Progenitor cell of endocrine pancreas (in vitro differentiated cells): ENCODE data around the gene SLC25A39. TPM values are rescaled to one million over a fixed set of nuclear protein-coding genes. Genes with fewer than 3 reads are reported as not detected.

Experiments used
- DNase-seq: peaks from one replicate; pipeline ENCODE4 v3.0.0; 2021; ENCODE audit warnings: low spot score; ENCODE audit not compliant: unreplicated experiment
- H3K27ac Mint-ChIP-seq: 2 replicates; pipeline ENCODE4 v1.8.0; 2021; ENCODE audit warnings: mild to moderate bottlenecking, moderate library complexity, mixed read lengths
- H3K27me3 Mint-ChIP-seq: 2 replicates; pipeline ENCODE4 v1.8.0; 2021; ENCODE audit warnings: mixed read lengths
- H3K36me3 Mint-ChIP-seq: 2 replicates; pipeline ENCODE4 v1.8.0; 2022; ENCODE audit warnings: mixed read lengths; ENCODE audit not compliant: insufficient read depth
- H3K4me1 Mint-ChIP-seq: 2 replicates; pipeline ENCODE4 v1.8.0; 2021; ENCODE audit warnings: low read depth, mixed read lengths
- H3K4me3 Mint-ChIP-seq: 2 replicates; pipeline ENCODE4 v1.8.0; 2021; ENCODE audit warnings: low read depth, mild to moderate bottlenecking, moderate library complexity, mixed read lengths
- H3K9me3 Mint-ChIP-seq: 2 replicates; pipeline ENCODE4 v1.8.0; 2021; ENCODE audit warnings: low read depth, mixed read lengths
- CTCF ChIP-seq: fragments of 200-600 bp; sonication (generic); IDR thresholded peaks from one replicate; pipeline ENCODE4 v1.5.0; 2021; ENCODE audit warnings: antibody characterized with exemption, mild to moderate bottlenecking; ENCODE audit not compliant: unreplicated experiment
- total RNA-seq: library from RNA; stranded (reverse); gene quantifications from 2 replicates; pipeline ENCODE4 v1.2.1, GENCODE V29; 2021

SLC25A39 gene
- total RNA-seq, 1 donor from 2014 or later = 139 TPM

GRCh38 chr17:44281570-44281969 lies 43.1 kb downstream of the SLC25A39 start:
- Mint-ChIP-seq H3K9me3 (no peaks in the 10 kb centered on the region), H3K4me3 (no peak overlapping the region), H3K27ac (no peak overlapping the region), H3K4me1 (peaks cover 1% of the 10 kb centered on the region), H3K36me3 (no peaks in the 10 kb centered on the region), H3K27me3 (peaks cover 11% of the 10 kb centered on the region)
- no peak for DNase-seq
- no peak for TF ChIP-seq CTCF

DNA sequence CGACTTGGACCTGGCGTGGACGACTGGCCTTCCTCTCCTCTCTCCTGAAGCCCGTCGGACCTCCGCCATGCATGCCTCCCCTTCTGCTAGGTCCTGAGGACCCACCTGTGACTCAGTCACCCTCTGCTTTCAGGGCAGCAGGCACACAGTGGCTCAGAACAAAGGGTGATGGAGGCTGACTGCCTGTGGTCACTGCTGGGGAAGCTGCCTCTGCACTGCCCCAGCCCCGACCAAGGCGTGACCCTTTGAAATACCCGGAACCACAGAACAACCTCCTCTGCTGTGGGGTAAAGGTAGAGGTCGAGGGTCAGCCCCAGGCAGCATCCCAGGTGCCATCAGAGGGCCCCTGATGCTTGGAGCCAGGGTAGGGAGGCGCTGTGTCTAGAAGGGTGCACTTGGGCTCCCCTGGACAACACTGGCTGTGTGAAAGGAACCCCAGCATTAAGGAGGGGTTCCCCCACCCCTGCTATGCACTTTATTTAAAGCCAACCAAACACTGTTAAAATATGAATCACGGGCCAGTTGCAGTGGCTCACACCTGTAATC lies 44.2 kb downstream of the SLC25A39 start:
- Mint-ChIP-seq H3K27me3 (peaks cover 11% of the 10 kb centered on the region), H3K4me1 (peaks cover 1% of the 10 kb centered on the region), H3K36me3 (no peaks in the 10 kb centered on the region), H3K4me3 (no peak overlapping the region), H3K9me3 (no peaks in the 10 kb centered on the region), H3K27ac (peak overlapping the region; percentile 23)
- TF ChIP-seq CTCF = no peak
- no peak for DNase-seq

- Mint-ChIP-seq H3K36me3 (no peaks in the 10 kb centered on the region), H3K27me3 (peaks cover 17% of the 10 kb centered on the region), H3K9me3 (no peaks in the 10 kb centered on the region), H3K4me3 (no peak overlapping the region), H3K4me1 (peaks cover 1% of the 10 kb centered on the region), H3K27ac (peak overlapping the region; percentile 23)
- no peak for DNase-seq
- TF ChIP-seq CTCF = no peak
These were observed 44.8 kb downstream of the SLC25A39 start for GRCh38 chr17:44279666-44280391.

- peaks cover 18% of the 10 kb centered on the region for H3K27me3 Mint-ChIP-seq
- H3K9me3 Mint-ChIP-seq = no peaks in the 10 kb centered on the region
- no peak overlapping the region for H3K4me3 Mint-ChIP-seq
- no peak for DNase-seq
- no peak for TF ChIP-seq CTCF
- H3K27ac Mint-ChIP-seq = no peak overlapping the region
- H3K36me3 Mint-ChIP-seq = no peaks in the 10 kb centered on the region
- peaks cover 1% of the 10 kb centered on the region for H3K4me1 Mint-ChIP-seq
These were observed 45.3 kb downstream of the SLC25A39 start for GRCh38 chr17:44279346-44279665.

DNA sequence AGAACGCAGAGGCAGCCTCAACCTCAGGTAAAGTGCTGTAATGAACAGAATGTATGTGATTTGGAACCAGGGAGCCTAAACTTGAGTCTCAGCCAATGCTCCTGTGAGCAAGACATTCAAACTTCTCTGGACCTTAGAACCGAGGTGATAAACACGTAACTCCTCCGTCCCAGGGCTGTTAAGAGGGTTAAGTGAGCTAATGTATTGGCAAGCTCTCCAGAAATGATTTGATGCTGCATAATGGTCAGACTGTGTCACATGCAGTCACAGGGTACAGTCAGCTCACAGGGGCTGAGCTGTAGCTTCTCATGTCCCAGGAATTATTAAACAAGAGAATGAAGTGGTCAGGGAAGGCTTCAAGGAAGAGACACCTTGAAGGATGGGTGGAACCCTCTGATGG lies 46.6 kb downstream of the SLC25A39 start:
- Mint-ChIP-seq H3K27me3 (peaks cover 21% of the 10 kb centered on the region), H3K4me3 (no peak overlapping the region), H3K36me3 (no peaks in the 10 kb centered on the region), H3K9me3 (no peaks in the 10 kb centered on the region), H3K27ac (no peak overlapping the region), H3K4me1 (peaks cover 4% of the 10 kb centered on the region)
- DNase-seq = no peak
- no peak for TF ChIP-seq CTCF
